A549 (cell line): ENCODE results near the gene PPWD1. TPM values are rescaled to one million over a fixed set of nuclear protein-coding genes. Genes with fewer than 3 reads are reported as not detected.
A peak's percentile ranks its signal among the peaks of the same experiment; 100 is the strongest.
"Not testable (repeated sequence)": the region's sequence is repeated elsewhere in the genome, so short reads cannot be mapped to it uniquely, and the experiment has no call there.

Experiments
- ATAC-seq, 2 experiments: fragments of 200-7000 bp in 1 of 2; fragments of >200 bp in 1 of 2; cut with Nextera tagmentation in 1 of 2; cut with Tn5 transposase in 1 of 2; 3 replicates each; pipeline versions ENCODE4 v1.8.0 to v1.9.1; 2018 to 2020; ENCODE audit warnings: mild to moderate bottlenecking in 1 of 2, moderate library complexity in 1 of 2
- CTCF ChIA-PET: fragments of 300-600 bp; sonication (Branson Sonifier 250); formaldehyde crosslinking; extraction: SDS; loops from one replicate; lab custom pipeline; 2021; ENCODE audit warnings: antibody characterized with exemption, inconsistent platforms; lab: Yijun Ruan, JAX
- POLR2A ChIA-PET: fragments of 350-600 bp; formaldehyde crosslinking; extraction: SDS; loops from one replicate; lab custom pipeline; 2021; ENCODE audit warnings: antibody characterized with exemption, inconsistent platforms; lab: Yijun Ruan, JAX
- DNase-seq, 2 experiments: peaks; one replicate each; pipeline versions ENCODE4 v3.0.0 to v3.0.0-alpha.2; 2011 to 2016; ENCODE audit warnings: low read depth in 1 of 2, low spot score in 1 of 2
- FAIRE-seq: peaks from 2 replicates; lab custom pipeline; 2011; peaks lifted over from hg19 to GRCh38; lab: Jason Lieb, UNC
- H3K27ac ChIP-seq, 2 experiments: fragments of >200 bp; sonication (Bioruptor Twin); formaldehyde crosslinking; 3 replicates each; pipeline ENCODE4 v1.5.1; 2016 to 2017
- H3K4me1 ChIP-seq: fragments of >200 bp; sonication (Bioruptor Twin); formaldehyde crosslinking; 3 replicates; pipeline ENCODE4 v1.6.1; 2016
- H3K4me2 ChIP-seq: fragments of >200 bp; sonication (Bioruptor Twin); formaldehyde crosslinking; 3 replicates; pipeline ENCODE4 v1.6.1; 2016
- H3K4me3 ChIP-seq: fragments of >200 bp; sonication (Bioruptor Twin); formaldehyde crosslinking; 3 replicates; pipeline ENCODE4 v1.5.1; 2016
- H3K9me3 ChIP-seq: fragments of >200 bp; sonication (Bioruptor Twin); formaldehyde crosslinking; 3 replicates; pipeline ENCODE4 v1.6.1; 2016
- CTCF ChIP-seq: fragments of >200 bp; sonication (Bioruptor Twin); formaldehyde crosslinking; IDR thresholded peaks from 3 replicates; pipeline ENCODE4 v1.5.1; 2016
- EHMT2 ChIP-seq: fragments of 200-600 bp; sonication (generic); IDR thresholded peaks from 2 replicates; pipeline ENCODE4 v1.6.1; 2016; ENCODE audit warnings: antibody characterized with exemption, low read depth, mild to moderate bottlenecking, moderate library complexity
- FOSL2 ChIP-seq, 2 experiments: fragments of 450-650 bp in 1 of 2; fragments of >200 bp in 1 of 2; sonication (Bioruptor Twin) in 1 of 2; formaldehyde crosslinking; IDR thresholded peaks; 2 replicates each; pipeline versions ENCODE4 v1.5.0 to v1.6.1; 2016 to 2020; ENCODE audit warnings: mild to moderate bottlenecking in 1 of 2, moderate library complexity in 1 of 2
- HES2 ChIP-seq: fragments of >200 bp; sonication (Bioruptor Twin); formaldehyde crosslinking; IDR thresholded peaks from 2 replicates; pipeline ENCODE4 v1.6.1; 2016
- HMGXB4 ChIP-seq: fragments of 250-450 bp; sonication (Bioruptor Pico); IDR thresholded peaks from 2 replicates; pipeline ENCODE4 v1.5.0; 2021; ENCODE audit warnings: mild to moderate bottlenecking, moderate library complexity, borderline replicate concordance
- HOXB5 ChIP-seq: fragments of 250-450 bp; sonication (Bioruptor Pico); IDR thresholded peaks from 2 replicates; pipeline ENCODE4 v1.5.0; 2020; ENCODE audit warnings: mild to moderate bottlenecking, moderate library complexity
- KDM5A ChIP-seq: fragments of 200-600 bp; sonication (generic); IDR thresholded peaks from 2 replicates; pipeline ENCODE4 v1.6.1; 2016; ENCODE audit warnings: antibody characterized with exemption, mild to moderate bottlenecking
- MAFK ChIP-seq: fragments of 450-650 bp; IDR thresholded peaks from 2 replicates; pipeline ENCODE4 v1.6.1; 2014; ENCODE audit not compliant: partially characterized antibody
- MAX ChIP-seq: IDR thresholded peaks from 2 replicates; pipeline ENCODE4 v1.6.1; 2012
- NPAS2 ChIP-seq: fragments of 250-450 bp; sonication (Bioruptor Pico); IDR thresholded peaks from 2 replicates; pipeline ENCODE4 v1.8.0; 2022; ENCODE audit warnings: mild to moderate bottlenecking, moderate library complexity, borderline replicate concordance
- PHF8 ChIP-seq: fragments of 200-600 bp; sonication (generic); IDR thresholded peaks from 2 replicates; pipeline ENCODE4 v1.6.1; 2016; ENCODE audit warnings: low read depth, mild to moderate bottlenecking, antibody characterized with exemption, moderate library complexity, borderline replicate concordance
- RARB ChIP-seq: fragments of 250-450 bp; sonication (Bioruptor Pico); IDR thresholded peaks from 2 replicates; pipeline ENCODE4 v1.8.0; 2021; ENCODE audit warnings: mild to moderate bottlenecking, moderate library complexity
- REST ChIP-seq: fragments of 200-600 bp; sonication (generic); IDR thresholded peaks from 2 replicates; pipeline ENCODE4 v1.6.1; 2016; ENCODE audit warnings: antibody characterized with exemption, mild to moderate bottlenecking, moderate library complexity
- RNF2 ChIP-seq: fragments of 200-600 bp; sonication (generic); IDR thresholded peaks from 2 replicates; pipeline ENCODE4 v1.6.1; 2016; ENCODE audit warnings: low read depth, mild to moderate bottlenecking, antibody characterized with exemption, moderate library complexity, borderline replicate concordance
- TFCP2L1 ChIP-seq: fragments of 250-450 bp; sonication (Bioruptor Pico); IDR thresholded peaks from 2 replicates; pipeline ENCODE4 v1.5.0; 2021; ENCODE audit warnings: mild to moderate bottlenecking
- ZC3H11A ChIP-seq: fragments of 450-650 bp; IDR thresholded peaks from 2 replicates; pipeline ENCODE4 v1.6.1; 2014; ENCODE audit warnings: antibody characterized with exemption, mild to moderate bottlenecking
- ZFP36 ChIP-seq: fragments of 450-650 bp; IDR thresholded peaks from 2 replicates; pipeline ENCODE4 v1.6.1; 2014; ENCODE audit warnings: borderline replicate concordance; ENCODE audit not compliant: partially characterized antibody
- ZNF302 ChIP-seq: fragments of 250-450 bp; sonication (Bioruptor Pico); IDR thresholded peaks from 2 replicates; pipeline ENCODE4 v1.9.0; 2021; ENCODE audit warnings: inconsistent platforms, mild to moderate bottlenecking, moderate library complexity
- ZSCAN20 ChIP-seq: fragments of 250-450 bp; sonication (Bioruptor Pico); IDR thresholded peaks from 2 replicates; pipeline ENCODE4 v1.8.0; 2022; ENCODE audit warnings: mild to moderate bottlenecking, moderate library complexity
- WGBS: methylation state at CpG from one replicate; pipeline ENCODE4 v1.1.6; 2017; ENCODE audit errors: missing lambda C conversion rate; 5-methylcytosine and 5-hydroxymethylcytosine counted together
- polyA plus RNA-seq, 4 experiments: library from polyadenylated mRNA; depleted of rRNA in 3 of 4; stranded (reverse); fragments of >200 nt; fragmentation: RNase III in 1 of 4; extraction: RNeasy Plus Mini Kit Qiagen cat#74134 plus additional on column Dnase treatment in 1 of 4; gene quantifications; 2 replicates in 3 of 4; 3 replicates in 1 of 4; pipeline ENCODE4 v1.2.3, GENCODE V29; 2011 to 2017

PPWD1 gene
- polyA plus RNA-seq, 2 of the 4 experiments (the other 2 are of a cell fraction): 15.3 to 27.7 TPM

GRCh38 chr5:65612298-65612907, 49.3 kb downstream of the PPWD1 start:
- TF ChIP-seq ZC3H11A (no peak), REST (no peak), PHF8 (no peak)
- CTCF ChIA-PET: no interaction called here
- WGBS: 81% methylated on average over 4 of the region's 4 CpGs
- Histone ChIP-seq H3K9me3 (no peaks in the 10 kb centered on the region), H3K4me1 (peaks cover 8% of the 10 kb centered on the region; the same call in 2 of the 3 replicates), H3K4me3 (no peak overlapping the region), H3K4me2 (0 out of 3 replicates have a peak overlapping the region, but pooled peaks have one; percentile 2), H3K27ac (no peak overlapping the region)
- FAIRE-seq: no peak
- no peak for ATAC-seq
- POLR2A ChIA-PET: no interaction called here
- no peak for DNase-seq

- 93% methylated on average over 4 of the region's 4 CpGs for WGBS
- TF ChIP-seq ZFP36: no peak
- TF ChIP-seq HES2: no peak
- TF ChIP-seq FOSL2 (IDR thresholded peaks at IDR 0.05): no peak
- no peak for TF ChIP-seq FOSL2 (CRISPR knock-in tag; IDR thresholded peaks at IDR 0.05)
- TF ChIP-seq HOXB5: no peak
- no peak for TF ChIP-seq RARB (CRISPR knock-in tag)
- TF ChIP-seq EHMT2: no peak
- no peak for TF ChIP-seq KDM5A
- TF ChIP-seq RNF2: no peak
- TF ChIP-seq TFCP2L1: no peak
- CTCF ChIA-PET: no interaction called here
- no peak for DNase-seq
- POLR2A ChIA-PET: no interaction called here
- FAIRE-seq: no peak
- Histone ChIP-seq H3K4me3 (no peak overlapping the region), H3K4me1 (peaks cover 8% of the 10 kb centered on the region; the same call in 1 of the 3 replicates), H3K9me3 (no peaks in the 10 kb centered on the region), H3K27ac (no peak overlapping the region), H3K4me2 (no peak overlapping the region)
- no peak for ATAC-seq
Observed at GRCh38 chr5:65620021-65620420, 56.9 kb downstream of the PPWD1 start.

DNA sequence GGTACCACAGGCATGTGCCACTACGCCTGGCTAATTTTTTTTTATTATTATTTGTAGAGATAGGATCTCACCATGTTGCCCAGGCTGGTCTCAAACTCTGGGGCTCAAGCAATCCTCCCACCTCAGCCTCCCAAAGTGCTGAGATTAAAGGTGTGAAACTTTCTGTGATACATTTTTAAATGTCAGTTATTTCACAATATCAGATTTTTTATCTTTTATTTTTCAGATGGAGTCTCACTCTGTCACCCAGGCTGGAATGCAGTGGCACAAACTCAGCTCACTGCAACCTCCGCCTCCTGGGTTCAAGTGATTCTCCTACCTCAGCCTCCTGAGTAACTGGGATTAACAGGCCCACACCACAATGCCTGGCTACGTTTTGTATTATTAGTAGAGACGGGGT, 58.9 kb downstream of the PPWD1 start:
- Histone ChIP-seq H3K4me1 (peaks cover 15% of the 10 kb centered on the region; the same call in 2 of the 3 replicates), H3K4me2 (peak overlapping the region; percentile 82; the same call in 2 of the 3 replicates)
- FAIRE-seq, H3K9me3 ChIP-seq, DNase-seq, POLR2A ChIA-PET, H3K4me3 ChIP-seq, H3K27ac ChIP-seq, ATAC-seq: not testable (repeated sequence)
- 89% methylated on average over 4 of the region's 4 CpGs for WGBS
- CTCF ChIA-PET: interaction anchor here (1.0 to 1.6 kb wide), 2 partner anchors 11 to 13 kb away, joined by 3 to 5 read pairs; no protein-coding TSS in a partner anchor

GRCh38 chr5:65623482-65623881, 60.4 kb downstream of the PPWD1 start:
- Histone ChIP-seq H3K9me3 (no peaks in the 10 kb centered on the region), H3K27ac (peak overlapping the region; percentile 87 to 90)
- CTCF ChIA-PET: no interaction called here
- TF ChIP-seq HOXB5 (no peak), ZSCAN20 (CRISPR knock-in tag) (no peak), HMGXB4 (CRISPR knock-in tag) (no peak), NPAS2 (CRISPR knock-in tag) (no peak), PHF8 (no peak), ZNF302 (CRISPR knock-in tag) (no peak), MAFK (no peak), HES2 (no peak), MAX (no peak; the same call in 1 of the 2 replicates), CTCF (no peak), TFCP2L1 (no peak), ZFP36 (no peak)

More at GRCh38 chr5:65623482-65623881, 60.4 kb downstream of the PPWD1 start:
- ATAC-seq (no peak), DNase-seq (no peak), FAIRE-seq (no peak)
- Histone ChIP-seq H3K4me2 (peak overlapping the region; percentile 82), H3K4me1 (peaks cover 15% of the 10 kb centered on the region; the same call in 2 of the 3 replicates), H3K4me3 (peak overlapping the region; percentile 72)
- POLR2A ChIA-PET: interaction anchor here (0.9 to 1.0 kb wide), 2 partner anchors 61 to 99 kb away, joined by 4 to 5 read pairs; partner anchors contain the start of genes CENPK, NLN, PPWD1 and SGTB
- WGBS: 2% methylated on average over 9 of the region's 9 CpGs
